IMR-90 (cell line): ENCODE measurements around the gene FMN2. TPM values are rescaled to one million over a fixed set of nuclear protein-coding genes. Genes with fewer than 3 reads are reported as not detected.

Source experiments
- ATAC-seq: fragments of 200-7000 bp; cut with Tn5 transposase; 2 replicates; pipeline ENCODE4 v1.9.1; 2020; ENCODE audit warnings: low read depth, mild to moderate bottlenecking, moderate library complexity
- BruUV-seq: library from RNA; stranded (reverse); fragments of 400-500 nt; replicated peaks from 2 replicates; lab custom pipeline; 2021; lab: Mats Ljungman, UMichigan
- CTCF ChIA-PET: fragments of 300-600 bp; formaldehyde crosslinking; extraction: SDS; loops from one replicate; lab custom pipeline; 2021; ENCODE audit warnings: antibody characterized with exemption; lab: Yijun Ruan, JAX
- POLR2A ChIA-PET: fragments of 300-600 bp; sonication (Branson Sonifier 250); formaldehyde crosslinking; loops from one replicate; lab custom pipeline; 2022; ENCODE audit warnings: antibody characterized with exemption; ENCODE audit not compliant: unreplicated experiment; lab: Charles Lee
- DNase-seq: peaks from one replicate; pipeline ENCODE4 v3.0.0; 2013
- H2AFZ ChIP-seq: replicated peaks from 2 replicates; pipeline ENCODE3; 2013; ENCODE audit warnings: low read length, mild to moderate bottlenecking; ENCODE audit not compliant: poor library complexity
- H2AK5ac ChIP-seq: 2 replicates; pipeline ENCODE4 v1.6.1; 2013; ENCODE audit warnings: low read depth, low read length, inconsistent platforms
- H2AK9ac ChIP-seq: replicated peaks from 2 replicates; pipeline ENCODE3; 2013; ENCODE audit warnings: mild to moderate bottlenecking, low read depth, low read length, moderate library complexity; ENCODE audit not compliant: poor library complexity
- H2BK120ac ChIP-seq: 2 replicates; pipeline ENCODE4 v1.6.1; 2013; ENCODE audit warnings: low read depth, low read length, inconsistent platforms
- H2BK15ac ChIP-seq: 3 replicates; pipeline ENCODE4 v1.6.1; 2013; ENCODE audit warnings: low read depth, low read length, inconsistent platforms
- H2BK20ac ChIP-seq: 2 replicates; pipeline ENCODE4 v1.6.1; 2013; ENCODE audit warnings: low read depth, mild to moderate bottlenecking, inconsistent platforms, low read length, moderate library complexity
- H2BK5ac ChIP-seq: 2 replicates; pipeline ENCODE4 v1.6.1; 2013; ENCODE audit warnings: mild to moderate bottlenecking, low read depth, low read length, inconsistent platforms; ENCODE audit not compliant: poor library complexity, severe bottlenecking
- H3K14ac ChIP-seq: replicated peaks from 2 replicates; pipeline ENCODE4 v1.6.1; 2013; ENCODE audit warnings: low read depth, low read length, inconsistent platforms
- H3K18ac ChIP-seq: 2 replicates; pipeline ENCODE4 v1.6.1; 2013; ENCODE audit warnings: low read depth, low read length, control low read depth
- H3K23ac ChIP-seq: 2 replicates; pipeline ENCODE4 v1.6.1; 2013; ENCODE audit warnings: low read depth, low read length, inconsistent platforms
- H3K27ac ChIP-seq: 2 replicates; pipeline ENCODE4 v1.5.1; 2013; ENCODE audit warnings: mild to moderate bottlenecking, control low read depth, low read length; ENCODE audit not compliant: insufficient read depth
- H3K27me3 ChIP-seq: 2 replicates; pipeline ENCODE4 v1.6.1; 2013; ENCODE audit warnings: low read length; ENCODE audit not compliant: control insufficient read depth, insufficient read depth
- H3K36me3 ChIP-seq: 2 replicates; pipeline ENCODE4 v1.6.1; 2013; ENCODE audit warnings: low read length, mixed read lengths; ENCODE audit not compliant: control insufficient read depth, insufficient read depth
- H3K4ac ChIP-seq: 2 replicates; pipeline ENCODE4 v1.6.1; 2013; ENCODE audit warnings: low read depth, low read length, inconsistent platforms
- H3K4me1 ChIP-seq: 2 replicates; pipeline ENCODE4 v1.6.1; 2013; ENCODE audit warnings: low read length, mixed read lengths; ENCODE audit not compliant: control insufficient read depth, insufficient read depth
- H3K4me2 ChIP-seq: 2 replicates; pipeline ENCODE4 v1.6.1; 2013; ENCODE audit warnings: low read depth, mild to moderate bottlenecking, control low read depth, low read length, moderate library complexity
- H3K4me3 ChIP-seq: 2 replicates; pipeline ENCODE4 v1.5.1; 2013; ENCODE audit warnings: low read depth, mild to moderate bottlenecking, control low read depth, low read length, moderate library complexity; ENCODE audit not compliant: insufficient read depth
- H3K56ac ChIP-seq: 2 replicates; pipeline ENCODE4 v1.6.1; 2013; ENCODE audit warnings: low read length, inconsistent platforms; ENCODE audit not compliant: insufficient read depth; ENCODE audit errors: extremely low read depth
- H3K79me1 ChIP-seq, 2 experiments: 2 replicates each; pipeline ENCODE4 v1.6.1; 2013; ENCODE audit warnings: low read length in 2 of 2, inconsistent platforms in 1 of 2, low read depth in 1 of 2
- H3K9ac ChIP-seq: 2 replicates; pipeline ENCODE4 v1.6.1; 2013; ENCODE audit warnings: low read depth, low read length, control low read depth
- H3K9me1 ChIP-seq: 2 replicates; pipeline ENCODE4 v1.6.1; 2013; ENCODE audit warnings: low read length, inconsistent platforms; ENCODE audit not compliant: insufficient read depth
- H3K9me3 ChIP-seq: 2 replicates; pipeline ENCODE4 v1.6.1; 2013; ENCODE audit warnings: low read length; ENCODE audit not compliant: control insufficient read depth, insufficient read depth
- H4K20me1 ChIP-seq: 2 replicates; pipeline ENCODE4 v1.6.1; 2013; ENCODE audit warnings: low read length, inconsistent platforms; ENCODE audit not compliant: insufficient read depth
- H4K5ac ChIP-seq: 2 replicates; pipeline ENCODE4 v1.6.1; 2013; ENCODE audit warnings: mild to moderate bottlenecking, low read depth, low read length, control low read depth
- H4K8ac ChIP-seq, 2 experiments: 2 replicates each; pipeline ENCODE4 v1.6.1; 2013; ENCODE audit warnings: low read depth in 2 of 2, low read length in 2 of 2, control low read depth in 1 of 2, inconsistent platforms in 1 of 2
- H4K91ac ChIP-seq: 2 replicates; pipeline ENCODE4 v1.6.1; 2013; ENCODE audit warnings: low read depth, low read length, inconsistent platforms; ENCODE audit not compliant: insufficient read depth
- BHLHE40 ChIP-seq: fragments of 150-350 bp; IDR thresholded peaks from 2 replicates; pipeline ENCODE4 v1.6.1; 2016; ENCODE audit warnings: mild to moderate bottlenecking, low read depth, low read length
- FOS ChIP-seq: fragments of 150-350 bp; IDR thresholded peaks from 2 replicates; pipeline ENCODE4 v1.6.1; 2016; ENCODE audit warnings: low read depth, low read length
- MAZ ChIP-seq: IDR thresholded peaks from 2 replicates; pipeline ENCODE4 v1.6.1; 2012; ENCODE audit warnings: low read depth, mild to moderate bottlenecking, low read length, improper control_type of control experiment, moderate library complexity, borderline replicate concordance
- RAD21 ChIP-seq: IDR thresholded peaks from 2 replicates; pipeline ENCODE4 v1.6.1; 2012; ENCODE audit warnings: low read length, improper control_type of control experiment
- WGBS, 2 experiments: methylation state at CpG; one replicate each; pipeline versions ENCODE4 v1.1.5 to v1.1.7; 2013; ENCODE audit warnings: missing lambda C conversion rate in 2 of 2; ENCODE audit not compliant: insufficient read length in 1 of 2; ENCODE audit errors: extremely low coverage in 2 of 2; 5-methylcytosine and 5-hydroxymethylcytosine counted together
- dilution Hi-C: fragments of 300-500 bp; cut with HindIII; formaldehyde crosslinking; loops from one replicate; pipeline ENCODE4 v1.14.3; 2018; ENCODE audit warnings: low sequenced_read_pairs; ENCODE audit not compliant: unreplicated experiment
- in situ Hi-C: fragments of 300-500 bp; cut with MboI; formaldehyde crosslinking; loops from 3 replicates; pipeline ENCODE4 v1.14.3; 2019; ENCODE audit warnings: low sequenced_read_pairs, inconsistent platforms, mixed read lengths
- intact Hi-C: fragments of 100-400 bp; cut with micrococcal nuclease; formaldehyde crosslinking; loops from 2 replicates; pipeline ENCODE4 v1.10.0; 2022
- microRNA-seq, 2 experiments: library from miRNA; stranded (forward) in 1 of 2; unstranded in 1 of 2; fragments of 10-50 nt in 1 of 2; fragments of <30 nt in 1 of 2; gene quantifications in 1 of 2; microRNA quantifications in 1 of 2; one replicate each; pipeline versions ENCODE3 to v1.1.0; 2013 to 2020; ENCODE audit not compliant: insufficient read depth in 1 of 2, insufficient read length in 1 of 2, unreplicated experiment in 1 of 2
- polyA plus RNA-seq, 3 experiments: library from polyadenylated mRNA; depleted of rRNA; stranded (reverse); fragments of >200 nt; gene quantifications; 2 replicates each; pipeline ENCODE4 v1.2.3, GENCODE V29; 2012; ENCODE audit warnings: low replicate concordance in 1 of 3
- small RNA-seq, 5 experiments: library from RNA; depleted of rRNA; stranded (forward); fragments of <200 nt; gene quantifications; one replicate each; pipeline ENCODE3, GENCODE V24; 2012
- total RNA-seq: library from RNA; depleted of rRNA; stranded (reverse); fragments of >200 nt; gene quantifications from 2 replicates; pipeline ENCODE4 v1.2.3, GENCODE V29; 2012

FMN2 gene
- total and polyA plus RNA-seq, 2 of the 4 experiments (the other 2 are of a cell fraction), result 29.0 to 35.8 TPM

DNA sequence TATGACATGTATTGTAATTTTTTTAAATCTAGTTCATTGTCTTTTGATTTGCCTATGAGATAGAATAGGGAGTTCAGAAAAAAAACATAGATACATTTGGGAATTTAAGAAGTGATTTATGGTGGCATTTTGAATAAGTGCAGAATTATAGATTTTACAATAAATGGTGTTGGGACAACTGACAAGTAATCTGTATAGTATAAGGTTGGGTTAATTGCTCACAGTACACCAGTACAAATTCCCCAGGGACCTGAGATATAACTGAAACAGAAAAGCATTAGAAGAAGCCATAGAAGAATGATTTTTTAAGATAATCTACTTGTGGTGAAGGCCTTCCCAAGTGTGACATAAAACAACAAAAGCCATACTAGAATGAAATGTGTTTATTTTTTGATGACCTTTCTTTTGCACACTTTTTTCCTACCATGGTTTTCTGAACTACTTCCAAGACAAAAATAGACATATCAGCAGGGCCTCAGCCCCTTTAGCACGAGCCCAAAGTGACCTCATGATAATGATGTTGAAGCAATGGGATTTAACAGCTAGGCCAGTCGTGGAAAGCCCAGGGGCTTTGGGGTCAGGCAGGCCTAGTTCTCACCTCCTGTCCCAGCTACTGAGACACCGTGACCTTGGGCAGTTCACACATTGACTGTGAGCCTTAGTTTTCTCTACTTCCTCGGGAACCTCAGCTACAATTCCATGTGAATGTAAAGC, 432.8 kb downstream of the FMN2 start:
- Histone ChIP-seq H4K5ac (no peak overlapping the region), H3K4me2 (no peak overlapping the region), H2AK5ac (no peak overlapping the region), H4K8ac (no peak overlapping the region), H2AFZ (no peak overlapping the region), H3K4ac (no peak overlapping the region), H3K18ac (no peak overlapping the region), H3K9me1 (peaks cover 3% of the 10 kb centered on the region; the same call in 1 of the 2 replicates), H4K20me1 (no peaks in the 10 kb centered on the region), H3K4me3 (no peak overlapping the region), H3K9ac (no peak overlapping the region), H3K36me3 (no peaks in the 10 kb centered on the region; the same call in 1 of the 2 replicates), H3K4me1 (no peaks in the 10 kb centered on the region; the same call in 1 of the 2 replicates), H2BK20ac (no peak overlapping the region), H3K23ac (no peak overlapping the region), H3K56ac (no peak overlapping the region), H2BK5ac (no peak overlapping the region), H2BK15ac (no peak overlapping the region), H3K14ac (no peak overlapping the region), H3K9me3 (no peaks in the 10 kb centered on the region), H2AK9ac (no peak overlapping the region), H3K79me1 (peaks cover 2 to 3% of the 10 kb centered on the region in 2 experiments; a peak in 2 of 4 replicates), H4K91ac (no peak overlapping the region), H2BK120ac (no peak overlapping the region), H3K27ac (no peak overlapping the region), H3K27me3 (no peaks in the 10 kb centered on the region)
- in situ Hi-C loops (no loop called here), dilution Hi-C loops (no loop called here), intact Hi-C loops (loop anchor here (5.0 kb wide), 1 partner anchor 38 kb away; no protein-coding TSS in a partner anchor)
- TF ChIP-seq BHLHE40 (no peak), MAZ (no peak), RAD21 (no peak), FOS (no peak)
- ChIA-PET CTCF (no interaction called here), POLR2A (no interaction called here)
- DNase-seq (no peak), ATAC-seq (no peak)
- WGBS, 2 experiments, result no CpG with 5 or more reads among the region's 4 CpGs
- no TSS peak for BruUV-seq

Small RNA genes lying within 50 kb of the gene (microRNA-seq; reads per million reads assigned to microRNA genes)
- gene RF00019 (ENCODE audit: insufficient read depth, insufficient read length), result not detected

Small RNA genes lying within 50 kb of the gene (small RNA-seq; reads per million reads assigned to genes)
- 0 reads per million in 5 experiments for gene RF00019
